Stimulated activated CD8-positive, alpha-beta memory T cell treated with anti-CD3 and anti-CD28 coated beads, Interleukin-4, amount 100 ng/mL, for 48 hours (primary cell): ENCODE results near the gene STX2.
"Not testable (repeated sequence)": the region's sequence is repeated elsewhere in the genome, so short reads cannot be mapped to it uniquely, and the experiment has no call there.

Experiments
- DNase-seq: peaks from one replicate; pipeline ENCODE4 v3.0.0-alpha.2; 2020

STX2 gene

GRCh38 chr12:130838951-130839769 lies at the start of gene STX2:
Gene STX2, minus strand, starts transcription at chr12:130839250. Its CDS starts 151 bp downstream, at chr12:130839099.
- DNase-seq = peak; percentile 90

GRCh38 chr12:130887190-130887589 lies 48.1 kb upstream of the STX2 start:
- not testable (repeated sequence) for DNase-seq

DNA sequence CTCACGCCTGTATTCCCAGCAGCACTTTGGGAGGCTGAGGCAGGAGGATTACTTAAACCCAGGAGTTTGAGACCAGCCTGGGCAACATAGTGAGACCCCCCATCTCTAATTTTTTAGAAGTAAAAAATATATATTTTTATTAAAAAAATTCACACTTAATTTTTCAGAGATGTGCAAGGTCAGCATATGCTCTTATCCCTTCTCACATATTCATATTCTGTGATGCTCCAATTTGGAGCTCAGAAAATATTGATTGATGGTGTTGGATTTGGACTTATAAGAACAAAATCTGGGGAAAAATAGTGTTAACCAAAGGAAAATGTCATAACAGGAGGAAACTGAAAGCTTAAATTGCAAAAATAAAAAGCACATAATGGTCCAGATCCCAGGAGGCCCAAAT lies 42.5 kb upstream of the STX2 start:
- no peak for DNase-seq

GRCh38 chr12:130881046-130881445 lies 42.0 kb upstream of the STX2 start:
- DNase-seq = no peak

GRCh38 chr12:130880411-130880885 lies 41.4 kb upstream of the STX2 start:
- DNase-seq = peak; percentile 34

GRCh38 chr12:130879781-130880389 lies 40.8 kb upstream of the STX2 start:
- no peak for DNase-seq

GRCh38 chr12:130879212-130879686 lies 40.2 kb upstream of the STX2 start:
- no peak for DNase-seq

GRCh38 chr12:130878193-130879185 lies 39.4 kb upstream of the STX2 start:
- DNase-seq = peak; percentile 29

DNA sequence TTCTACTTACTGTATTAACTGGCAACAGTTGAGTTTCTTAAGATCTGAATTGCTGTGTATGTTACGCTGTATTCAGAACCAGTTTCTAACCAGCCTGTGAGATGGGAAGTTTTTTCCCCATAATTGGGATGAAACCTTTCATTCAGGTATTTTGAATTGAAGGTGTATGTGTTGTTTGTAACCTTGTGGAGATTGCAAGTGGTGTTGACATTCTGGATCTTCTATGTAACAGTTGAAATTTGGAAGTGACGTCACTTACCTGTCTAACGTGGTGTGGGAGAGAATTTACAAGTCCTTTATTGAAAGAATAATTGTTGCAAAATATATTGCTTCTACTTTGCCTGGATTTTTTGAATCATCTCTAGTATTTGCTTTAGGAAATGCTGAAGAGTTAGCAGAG lies 38.3 kb upstream of the STX2 start:
- no peak for DNase-seq

- no peak for DNase-seq
Measured at GRCh38 chr12:130876758-130877157, 37.7 kb upstream of the STX2 start.

DNA sequence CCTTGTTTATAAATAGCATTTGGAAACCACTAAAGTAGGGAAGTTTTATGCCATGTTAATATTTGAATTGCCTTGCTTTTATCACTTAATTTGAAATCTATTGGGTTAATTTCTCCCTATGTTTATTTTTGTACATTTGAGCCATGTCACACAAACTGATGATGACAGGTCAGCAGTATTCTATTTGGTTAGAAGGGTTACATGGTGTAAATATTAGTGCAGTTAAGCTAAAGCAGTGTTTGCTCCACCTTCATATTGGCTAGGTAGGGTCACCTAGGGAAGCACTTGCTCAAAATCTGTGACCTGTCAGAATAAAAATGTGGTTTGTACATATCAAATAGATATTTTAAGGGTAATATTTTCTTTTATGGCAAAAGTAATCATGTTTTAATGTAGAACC lies 37.2 kb upstream of the STX2 start:
- DNase-seq = no peak

- not testable (repeated sequence) for DNase-seq
Measured at GRCh38 chr12:130875708-130876107, 36.7 kb upstream of the STX2 start.

GRCh38 chr12:130875193-130875592 lies 36.1 kb upstream of the STX2 start:
- DNase-seq = no peak

- DNase-seq = no peak
Measured at GRCh38 chr12:130874696-130875095, 35.6 kb upstream of the STX2 start.

- no peak for DNase-seq
Measured at GRCh38 chr12:130873825-130874224, 34.8 kb upstream of the STX2 start.

GRCh38 chr12:130873106-130873795 lies 34.2 kb upstream of the STX2 start:
- DNase-seq = no peak

DNA sequence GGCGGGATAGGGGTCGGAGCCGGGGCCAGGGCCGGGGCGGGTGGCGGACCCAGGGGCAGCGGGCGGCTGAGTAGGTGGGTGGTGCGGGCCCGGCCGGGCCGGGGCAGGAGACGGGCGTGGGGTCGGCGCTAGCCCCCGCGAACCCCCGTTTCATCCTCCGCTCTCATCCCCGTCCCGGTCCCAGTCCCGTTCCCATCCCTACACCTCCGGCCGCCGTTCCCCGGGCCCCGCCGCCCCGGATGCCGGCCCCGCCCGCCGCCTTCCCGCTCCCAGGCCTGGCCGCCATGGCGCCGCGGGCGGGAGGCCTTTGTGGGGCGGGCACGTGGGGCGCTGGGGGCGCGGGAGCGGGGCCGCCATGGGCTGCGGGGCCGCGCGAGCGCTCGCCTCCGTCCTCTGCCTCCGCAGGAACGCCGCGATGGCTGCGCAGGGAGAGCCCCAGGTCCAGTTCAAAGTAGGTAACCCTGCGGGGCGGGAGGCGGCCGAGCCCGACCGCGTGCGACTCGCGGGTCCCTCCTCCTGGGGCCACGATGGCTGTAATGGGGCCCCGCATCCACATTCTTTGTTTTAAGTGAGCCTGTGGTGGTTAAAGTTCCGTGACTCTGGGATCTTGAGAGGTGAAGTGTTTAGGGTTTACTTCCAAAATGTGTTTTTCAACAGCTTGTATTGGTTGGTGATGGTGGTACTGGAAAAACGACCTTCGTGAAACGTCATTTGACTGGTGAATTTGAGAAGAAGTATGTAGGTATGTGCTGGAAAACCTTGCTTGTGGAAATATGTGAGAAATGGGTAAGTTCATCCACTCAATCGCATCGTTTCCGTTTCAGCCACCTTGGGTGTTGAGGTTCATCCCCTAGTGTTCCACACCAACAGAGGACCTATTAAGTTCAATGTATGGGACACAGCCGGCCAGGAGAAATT lies 33.4 kb upstream of the STX2 start:
- peak; percentile 57 for DNase-seq

DNA sequence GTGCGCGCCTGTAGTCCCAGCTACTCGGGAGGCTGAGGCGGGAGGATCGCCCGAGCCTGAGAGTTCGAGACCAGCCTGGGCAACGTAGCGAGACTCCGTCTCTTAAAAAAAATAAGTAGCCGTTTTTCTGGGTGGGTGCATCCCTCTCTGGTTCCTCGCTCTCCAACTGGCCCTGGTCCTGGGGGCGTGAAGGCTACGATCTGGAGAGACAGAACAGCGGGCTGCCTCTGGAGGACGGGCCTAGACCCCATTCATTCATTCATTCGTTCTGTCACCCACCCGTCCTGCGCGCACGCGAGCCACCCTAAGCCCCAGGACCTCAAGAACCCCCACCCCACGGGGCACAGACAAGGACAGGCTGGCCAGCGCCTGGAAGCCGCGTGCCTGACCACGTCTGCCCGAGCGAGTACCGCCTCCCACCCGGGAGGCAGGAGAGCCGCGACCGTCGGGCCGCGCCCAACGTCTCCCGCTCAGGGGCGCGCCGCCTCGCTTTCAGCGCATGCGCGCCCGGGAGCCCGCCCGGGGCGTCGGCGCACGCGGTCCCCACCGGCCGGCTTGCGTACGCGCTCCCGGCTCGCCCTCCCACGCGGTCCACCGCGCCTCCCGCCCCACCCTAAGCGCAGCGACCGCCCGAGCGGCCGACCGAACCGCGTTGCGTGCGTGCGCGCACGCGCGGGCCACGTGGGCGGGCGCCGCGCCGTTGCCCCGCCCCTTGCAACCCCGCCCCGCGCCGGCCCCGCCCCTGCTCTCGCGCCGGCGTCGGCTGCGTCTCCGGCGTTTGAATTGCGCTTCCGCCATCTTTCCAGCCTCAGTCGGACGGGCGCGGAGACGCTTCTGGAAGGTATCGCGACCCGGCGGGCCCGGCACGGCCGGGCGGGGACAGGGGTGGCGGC lies 32.5 kb upstream of the STX2 start, which contains the start of gene RAN:
TSS of gene RAN (plus strand) at position 781 of the 893 bp plus-strand sequence. CDS start 528 bp downstream, outside the sequence.
- peak; percentile 91 for DNase-seq

DNA sequence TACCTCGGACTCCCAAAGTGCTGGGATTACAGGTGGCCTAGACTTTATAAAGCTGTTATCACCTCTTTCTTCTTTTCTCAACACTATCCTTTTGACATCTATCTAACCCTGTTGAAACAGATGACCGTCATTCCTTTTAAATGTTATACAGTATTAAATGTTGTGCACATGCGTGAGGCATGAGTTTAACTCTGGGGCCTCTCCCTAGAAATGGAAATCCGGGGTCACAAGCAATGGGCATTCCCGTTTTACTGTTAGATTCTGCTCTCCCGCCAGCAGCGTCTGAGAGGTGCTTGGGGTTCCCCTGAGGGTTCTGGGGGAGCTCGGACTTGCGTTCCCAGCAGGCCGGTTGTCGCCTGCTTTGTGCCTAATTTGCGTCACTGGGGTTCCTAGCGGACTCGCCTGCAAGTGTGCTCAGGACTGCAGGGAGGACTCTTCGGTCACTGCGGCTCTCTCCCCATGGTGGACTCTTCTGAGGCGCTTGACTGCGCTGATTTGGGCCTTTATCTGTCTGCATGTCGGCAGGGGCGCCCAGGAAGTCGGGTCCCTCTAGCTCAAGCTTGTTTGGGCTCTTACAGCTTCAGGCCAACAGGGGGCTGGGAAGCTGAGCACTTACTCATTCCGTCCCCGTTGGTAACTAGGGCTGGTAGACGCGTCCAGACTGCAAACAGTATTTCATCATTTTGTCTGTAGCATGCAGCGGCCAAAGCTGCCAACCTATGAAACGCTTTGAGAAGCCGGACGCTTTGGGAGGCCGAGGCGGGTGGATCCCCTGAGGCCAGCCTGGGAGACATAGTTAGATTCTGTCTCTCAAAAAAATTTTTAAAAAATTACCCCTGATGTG lies 31.6 kb upstream of the STX2 start:
- DNase-seq = peak; percentile 79
